Adipose tissue (tissue), 3 donors: Measurements from ENCODE around the gene RAB36. TPM values are rescaled to one million over a fixed set of nuclear protein-coding genes. Genes with fewer than 3 reads are reported as not detected.

ENCODE experiments used
- H3K27ac ChIP-seq: one replicate; pipeline ENCODE4 v1.5.1; 2013; ENCODE audit warnings: low read depth, low read length
- WGBS, 3 donors: extraction: QIAGEN DNeasy Blood & Tissue Kit; methylation state at CpG; one replicate each; pipeline ENCODE4 v1.1.7; 2013; 5-methylcytosine and 5-hydroxymethylcytosine counted together
- polyA plus RNA-seq, 3 donors: library from polyadenylated mRNA; stranded (reverse); fragments of 200-250 nt; gene quantifications; one replicate each; pipeline ENCODE4 v1.2.3, GENCODE V29; 2013
- donor health status: healthy with polysubstance abuse.
- donor health status: Bipolar disorder and iron deficiency.
- donor health status: healthy.

The RAB36 gene, protein sequence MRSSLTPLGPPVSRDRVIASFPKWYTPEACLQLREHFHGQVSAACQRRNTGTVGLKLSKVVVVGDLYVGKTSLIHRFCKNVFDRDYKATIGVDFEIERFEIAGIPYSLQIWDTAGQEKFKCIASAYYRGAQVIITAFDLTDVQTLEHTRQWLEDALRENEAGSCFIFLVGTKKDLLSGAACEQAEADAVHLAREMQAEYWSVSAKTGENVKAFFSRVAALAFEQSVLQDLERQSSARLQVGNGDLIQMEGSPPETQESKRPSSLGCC
- 1 to 10 TPM; 1.0 to 1.6 (median 1.4) TPM for polyA plus RNA-seq

DNA sequence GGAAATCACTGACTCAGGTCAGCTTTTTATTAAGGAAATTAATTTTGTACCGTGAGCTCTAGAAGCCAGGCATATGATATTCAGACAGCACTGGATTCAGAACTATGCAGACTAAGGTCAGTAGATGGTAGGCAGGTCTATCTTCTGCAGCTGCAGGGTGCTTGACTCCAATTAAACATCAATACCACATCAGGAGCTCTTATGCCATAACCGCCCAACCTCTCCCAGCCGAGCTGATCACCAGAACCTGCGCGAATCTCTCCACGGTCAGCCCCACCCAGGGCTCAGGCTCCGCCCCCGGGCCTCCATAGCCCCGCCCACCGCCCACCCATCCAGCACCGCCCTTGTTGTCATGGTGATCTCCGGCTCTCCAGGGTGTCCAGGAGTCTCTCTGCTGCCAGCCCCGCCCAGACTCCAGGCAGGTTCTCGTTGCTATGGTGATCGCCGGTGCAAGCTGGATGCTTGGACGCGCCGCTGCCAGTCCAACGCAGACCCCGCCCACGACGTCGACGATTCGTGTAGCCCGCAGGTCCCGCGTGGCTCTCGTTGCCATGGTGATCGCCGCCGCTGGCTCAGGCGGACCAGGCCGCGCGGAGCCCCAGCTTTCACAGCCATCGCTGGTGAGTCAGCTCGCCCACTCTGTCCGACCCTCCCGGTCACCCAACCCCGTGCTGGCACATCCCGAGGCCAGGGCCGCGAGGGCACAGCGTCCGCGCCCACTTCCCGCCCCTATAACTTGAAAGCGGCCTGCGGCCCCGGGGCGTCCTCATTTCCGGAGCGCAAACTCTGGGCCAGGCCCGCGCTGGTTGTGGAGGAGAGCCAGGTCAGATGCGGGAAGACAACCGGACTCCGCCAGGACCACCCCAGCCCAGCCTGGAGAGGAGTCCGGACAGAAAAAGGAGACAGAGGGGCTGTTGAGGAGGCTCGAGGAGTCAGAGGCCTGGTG, at the start of gene RAB36:
RAB36 (plus strand) TSS at position 546 of the 946 bp plus-strand sequence. CDS start 1,140 bp downstream, outside the sequence.
- no peak within 1 kb of the TSS for H3K27ac ChIP-seq
- WGBS, 3 donors, result 6 to 14% (median 7%) methylated on average over 62 of the region's 62 CpGs

DNA sequence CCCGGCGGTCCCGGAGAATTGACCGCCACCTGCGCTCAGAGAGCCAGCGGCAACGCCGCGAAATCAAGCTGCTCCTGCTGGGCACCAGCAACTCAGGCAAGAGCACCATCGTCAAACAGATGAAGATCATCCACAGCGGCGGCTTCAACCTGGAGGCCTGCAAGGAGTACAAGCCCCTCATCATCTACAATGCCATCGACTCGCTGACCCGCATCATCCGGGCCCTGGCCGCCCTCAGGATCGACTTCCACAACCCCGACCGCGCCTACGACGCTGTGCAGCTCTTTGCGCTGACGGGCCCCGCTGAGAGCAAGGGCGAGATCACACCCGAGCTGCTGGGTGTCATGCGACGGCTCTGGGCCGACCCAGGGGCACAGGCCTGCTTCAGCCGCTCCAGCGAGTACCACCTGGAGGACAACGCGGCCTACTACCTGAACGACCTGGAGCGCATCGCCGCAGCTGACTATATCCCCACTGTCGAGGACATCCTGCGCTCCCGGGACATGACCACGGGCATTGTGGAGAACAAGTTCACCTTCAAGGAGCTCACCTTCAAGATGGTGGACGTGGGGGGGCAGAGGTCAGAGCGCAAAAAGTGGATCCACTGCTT, 49.4 kb upstream of the RAB36 start:
- no peak overlapping the region for H3K27ac ChIP-seq
- WGBS, 3 donors, result 95 to 97% (median 96%) methylated on average over 45 of the region's 45 CpGs

DNA sequence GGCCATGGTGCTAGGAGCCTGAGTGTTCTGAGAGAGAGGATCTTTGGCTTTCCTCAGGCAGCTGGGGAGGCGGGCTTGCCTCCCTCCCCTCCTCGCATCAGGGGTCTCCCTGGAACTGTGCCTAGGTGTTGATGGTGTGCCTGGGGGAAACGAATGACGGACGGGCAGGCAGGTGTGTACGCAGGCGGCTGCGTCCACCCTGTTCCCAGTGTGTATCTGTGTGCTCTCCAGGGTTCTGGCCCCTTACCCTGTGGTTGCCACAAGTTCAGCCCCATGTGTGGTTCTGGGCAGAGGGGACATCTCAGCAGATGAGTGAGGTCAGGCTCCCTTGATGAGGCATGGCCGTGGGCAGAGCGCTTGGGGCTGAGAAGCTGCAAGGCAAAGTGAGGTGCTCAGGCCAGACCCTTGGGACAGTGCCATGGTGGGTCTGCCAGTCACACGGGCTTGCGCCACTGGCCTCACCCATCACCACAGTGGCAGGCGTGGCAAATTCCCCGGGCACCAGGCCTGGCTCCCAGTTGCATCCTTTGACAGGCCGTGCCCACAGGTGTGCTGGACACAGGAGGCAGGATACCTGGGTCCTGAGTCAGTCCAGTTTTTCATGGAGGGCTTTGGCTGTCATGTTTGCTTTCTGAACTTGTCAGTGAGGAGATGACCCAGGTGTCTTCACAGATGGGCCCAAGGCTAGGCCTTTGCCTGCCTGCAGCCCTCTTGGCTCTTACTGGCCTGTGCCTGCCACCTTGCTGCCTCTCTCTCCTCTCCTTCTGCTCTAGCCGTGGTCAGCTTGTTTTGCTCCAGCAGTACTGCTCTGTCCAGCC, 47.7 kb upstream of the RAB36 start:
- WGBS, 3 donors, result 88 to 94% (median 89%) methylated on average over 16 of the region's 16 CpGs
- H3K27ac ChIP-seq, result no peak overlapping the region

DNA sequence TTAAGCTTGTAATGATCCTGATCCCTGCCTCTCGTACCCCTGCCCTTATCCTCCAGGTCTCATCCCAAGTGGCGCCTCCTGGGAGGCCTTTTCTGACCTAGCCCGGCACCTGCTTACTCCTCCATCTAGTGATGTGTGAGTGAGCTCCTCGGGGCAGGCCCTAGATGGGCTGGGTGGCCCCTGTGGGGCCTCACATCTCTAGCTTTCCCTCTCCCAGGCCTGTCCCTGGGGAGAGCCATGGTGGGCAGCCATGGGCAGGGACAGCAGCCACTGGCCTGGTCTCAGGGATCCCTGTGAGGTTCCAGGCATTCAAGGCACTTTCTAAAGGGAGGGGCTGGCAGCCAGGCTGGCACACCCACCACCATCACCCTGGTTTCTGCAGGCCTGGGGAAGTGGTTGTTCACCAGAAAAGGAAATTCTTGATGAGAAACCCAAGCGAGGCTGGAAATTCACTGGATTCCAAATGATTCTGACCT, 47.0 kb upstream of the RAB36 start:
- H3K27ac ChIP-seq, result no peak overlapping the region
- 63 to 81% (median 73%) methylated on average over 5 of the region's 5 CpGs for WGBS, 3 donors

DNA sequence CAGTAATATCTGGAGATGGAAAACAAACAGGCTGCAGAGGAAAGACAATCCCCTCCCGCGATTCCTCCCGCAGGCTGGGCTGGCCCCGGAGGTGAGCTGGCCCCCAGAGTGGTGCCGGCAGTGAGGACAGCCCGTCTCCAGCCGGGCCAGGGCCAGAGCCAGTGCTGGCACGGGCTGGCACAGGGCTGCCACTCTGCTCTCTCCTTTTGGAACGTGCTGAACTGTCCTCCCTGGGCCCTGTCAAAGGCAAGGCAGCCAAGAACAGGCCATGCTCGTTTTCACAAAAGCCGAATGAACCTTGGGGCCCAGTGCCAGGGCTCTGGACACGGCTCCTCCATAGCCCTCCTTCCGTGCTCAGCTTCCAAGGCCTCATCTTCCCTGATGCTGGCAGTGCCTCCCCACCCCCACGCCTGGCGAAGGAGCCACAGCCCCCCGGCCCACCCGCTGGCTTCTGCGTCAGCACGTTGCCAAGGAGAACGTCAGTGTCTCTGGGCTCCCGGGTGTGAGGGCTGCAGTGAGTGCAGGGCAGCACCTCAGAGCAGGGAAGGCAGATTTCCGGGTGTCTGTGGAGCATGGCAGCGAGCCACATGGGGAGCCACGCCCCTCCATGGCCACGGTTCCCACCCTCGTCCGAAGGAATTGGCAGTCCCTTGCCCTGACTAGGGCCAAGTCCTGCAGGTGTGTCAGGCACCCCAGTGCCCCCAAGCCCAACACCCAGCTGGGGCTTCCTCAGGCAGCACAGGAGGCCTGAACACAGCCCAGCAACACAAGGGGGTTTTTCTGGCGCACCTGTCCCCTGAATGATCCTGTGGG, 46.4 kb upstream of the RAB36 start:
- H3K27ac ChIP-seq, result no peak overlapping the region
- WGBS, 3 donors, result 37 to 61% (median 51%) methylated on average over 28 of the region's 28 CpGs

DNA sequence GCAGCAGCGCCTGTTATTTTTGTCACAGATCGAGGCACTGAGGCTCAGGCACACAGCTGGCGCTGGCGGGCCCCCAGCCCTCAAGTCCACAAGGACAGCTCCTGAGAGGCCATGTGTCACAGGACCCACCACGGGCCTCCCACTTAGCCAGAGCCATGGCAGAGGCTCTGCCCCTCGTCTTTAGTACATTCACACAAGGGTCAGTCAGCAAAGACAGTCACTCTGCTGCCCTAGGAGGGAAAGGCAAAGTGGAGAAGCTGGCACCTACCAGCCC, 45.8 kb upstream of the RAB36 start:
- 82 to 87% (median 87%) methylated on average over 6 of the region's 6 CpGs for WGBS, 3 donors

DNA sequence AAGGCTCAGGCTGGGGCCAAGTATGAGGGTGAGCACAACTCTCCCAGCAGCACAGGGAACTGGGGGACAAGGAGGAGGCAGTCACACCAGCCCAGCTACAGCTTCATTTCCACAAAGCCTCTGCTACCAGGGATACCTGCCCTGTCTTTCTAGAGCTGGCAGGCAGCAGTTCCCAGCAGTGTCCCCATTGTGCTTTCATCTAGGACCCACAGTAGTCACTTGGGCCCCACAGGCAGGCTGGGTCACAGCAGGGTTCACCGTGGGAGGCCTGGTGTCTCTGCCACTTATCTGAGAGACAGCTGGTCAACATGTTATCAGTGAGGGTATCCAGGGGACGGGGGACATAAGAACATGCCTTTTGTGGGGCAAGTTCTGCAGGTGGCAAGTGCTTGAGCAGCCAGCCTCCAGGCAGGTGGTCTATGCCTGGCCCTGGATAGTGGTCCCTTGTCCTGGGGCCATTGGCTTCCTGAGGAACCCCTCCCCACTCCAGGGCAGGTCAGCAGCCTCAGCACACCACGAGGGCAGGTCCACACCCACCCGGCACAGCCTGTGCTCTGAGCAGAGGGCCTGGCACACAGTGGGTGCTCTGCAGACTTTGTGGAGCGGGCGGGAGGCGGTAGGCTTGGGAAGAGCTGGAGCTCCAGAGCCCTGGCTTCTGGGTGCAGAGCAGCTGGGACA, 45.0 kb upstream of the RAB36 start:
- 85 to 92% (median 89%) methylated on average over 7 of the region's 7 CpGs for WGBS, 3 donors
- H3K27ac ChIP-seq, result no peak overlapping the region

More for the DNA sequence above, 45.8 kb upstream of the RAB36 start:
- no peak overlapping the region for H3K27ac ChIP-seq

DNA sequence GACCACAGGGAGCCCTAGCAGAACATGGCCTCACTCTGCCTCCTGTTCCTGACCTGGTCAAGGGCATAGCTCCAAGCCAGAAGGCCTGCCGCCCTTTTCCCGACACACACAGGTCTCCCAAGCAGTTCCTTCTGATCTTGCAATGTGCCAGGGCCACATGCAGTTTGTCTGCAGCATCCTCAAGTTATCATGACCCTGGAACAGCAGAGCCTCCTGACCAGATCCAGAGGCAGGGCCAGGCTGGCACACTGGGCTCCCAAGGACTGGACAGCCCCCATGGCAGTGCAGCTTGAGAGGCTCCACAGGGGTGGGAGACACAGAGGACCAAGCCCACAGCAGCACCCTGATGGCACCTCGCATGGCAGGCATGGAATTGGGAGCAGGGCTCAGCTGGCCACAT, 43.8 kb upstream of the RAB36 start:
- 79 to 96% (median 92%) methylated on average over 3 of the region's 3 CpGs for WGBS, 3 donors
- no peak overlapping the region for H3K27ac ChIP-seq

DNA sequence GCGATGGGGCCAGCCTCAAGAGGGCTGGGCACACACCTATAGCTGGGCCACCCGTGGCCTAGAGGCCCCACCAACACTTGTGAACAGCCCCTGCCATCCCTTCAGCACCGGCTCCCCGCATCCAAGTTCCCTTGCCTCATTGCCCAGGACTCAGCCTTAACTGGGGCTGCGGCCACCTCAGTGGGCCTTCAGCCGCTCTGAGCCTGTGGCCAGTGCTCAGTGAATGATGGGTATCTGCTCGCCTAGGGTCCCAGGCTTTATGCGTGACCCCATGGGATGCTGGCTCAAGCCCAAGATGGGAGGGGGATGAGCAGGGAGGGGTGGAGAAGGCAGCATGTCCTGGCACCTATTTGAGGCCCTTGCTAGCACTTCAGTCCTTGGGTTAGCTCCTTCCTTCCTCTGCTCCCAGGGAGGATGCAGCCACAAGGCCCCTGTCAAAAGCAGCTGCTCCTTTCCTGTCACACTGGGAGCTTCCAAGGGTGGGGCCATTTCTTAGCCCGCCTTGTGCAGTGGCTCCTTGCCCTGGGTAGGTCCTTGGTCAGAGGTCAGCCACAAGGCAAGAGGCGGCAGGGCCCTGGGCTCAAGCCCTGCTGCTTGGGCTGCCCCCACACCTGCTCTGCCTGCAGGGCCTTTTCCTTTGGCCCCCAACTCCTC, 43.1 kb upstream of the RAB36 start:
- WGBS, 3 donors, result 91 to 94% (median 93%) methylated on average over 10 of the region's 10 CpGs
- no peak overlapping the region for H3K27ac ChIP-seq

DNA sequence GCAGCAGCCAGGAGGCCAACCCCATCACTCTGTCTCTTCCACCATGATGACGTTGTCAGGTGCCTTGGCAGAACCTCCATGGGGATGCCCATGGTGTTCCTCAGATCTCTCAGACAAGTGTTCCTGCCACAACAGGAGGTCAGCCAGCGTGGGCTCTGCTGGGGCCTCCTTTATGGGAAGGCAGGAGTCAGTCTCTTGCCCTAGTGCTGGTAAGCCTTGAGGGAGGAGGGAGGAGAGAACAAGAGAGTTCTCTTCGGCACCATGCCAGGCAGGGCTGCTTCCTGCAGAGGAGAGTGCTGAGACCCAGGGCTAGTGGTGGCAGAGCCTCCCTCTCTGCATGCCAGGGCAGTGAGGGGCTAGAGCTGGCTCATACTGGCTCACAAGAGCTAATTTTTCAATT, 42.5 kb upstream of the RAB36 start:
- WGBS, 3 donors, result 74 to 86% (median 77%) methylated on average over 3 of the region's 3 CpGs
- H3K27ac ChIP-seq, result no peak overlapping the region

DNA sequence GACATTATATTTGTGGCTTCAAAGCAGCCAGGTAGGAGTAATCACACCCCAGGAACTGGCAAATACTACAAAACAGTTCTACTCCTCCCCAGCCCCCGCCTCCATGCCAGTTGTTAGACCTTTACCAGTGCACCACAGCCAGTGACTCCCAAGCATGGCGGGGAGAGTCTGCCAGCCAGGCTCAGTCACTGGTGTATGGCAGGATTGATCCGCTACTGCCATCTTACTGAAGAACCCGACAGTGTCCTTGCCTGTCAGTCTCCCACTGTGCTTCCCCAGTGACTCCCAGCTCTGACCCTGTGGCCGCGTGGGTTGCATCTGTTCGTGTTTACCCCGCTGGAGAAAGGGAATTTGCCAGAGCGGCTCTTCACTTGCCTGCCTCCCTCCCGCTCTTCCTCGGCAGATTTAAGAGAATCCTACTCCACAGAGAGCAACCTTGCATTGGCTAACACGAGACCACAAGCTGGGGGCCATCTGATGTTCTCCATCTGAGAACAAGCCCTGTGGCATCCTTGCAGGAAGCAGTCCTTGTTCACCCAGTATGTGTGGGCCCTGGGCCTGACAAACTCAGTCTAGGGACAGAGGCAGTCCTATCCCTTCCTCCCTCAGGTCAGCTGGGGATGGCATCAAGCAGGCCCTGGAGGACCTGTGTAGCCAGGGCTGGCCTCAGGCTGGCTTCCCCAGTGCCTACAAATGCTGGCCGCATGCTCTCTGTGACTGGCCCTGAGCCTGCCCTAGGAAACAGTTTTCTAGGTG, 41.9 kb upstream of the RAB36 start:
- H3K27ac ChIP-seq, result no peak overlapping the region
- 83 to 93% (median 91%) methylated on average over 13 of the region's 13 CpGs for whole genome bisulfite sequencing, 3 donors

DNA sequence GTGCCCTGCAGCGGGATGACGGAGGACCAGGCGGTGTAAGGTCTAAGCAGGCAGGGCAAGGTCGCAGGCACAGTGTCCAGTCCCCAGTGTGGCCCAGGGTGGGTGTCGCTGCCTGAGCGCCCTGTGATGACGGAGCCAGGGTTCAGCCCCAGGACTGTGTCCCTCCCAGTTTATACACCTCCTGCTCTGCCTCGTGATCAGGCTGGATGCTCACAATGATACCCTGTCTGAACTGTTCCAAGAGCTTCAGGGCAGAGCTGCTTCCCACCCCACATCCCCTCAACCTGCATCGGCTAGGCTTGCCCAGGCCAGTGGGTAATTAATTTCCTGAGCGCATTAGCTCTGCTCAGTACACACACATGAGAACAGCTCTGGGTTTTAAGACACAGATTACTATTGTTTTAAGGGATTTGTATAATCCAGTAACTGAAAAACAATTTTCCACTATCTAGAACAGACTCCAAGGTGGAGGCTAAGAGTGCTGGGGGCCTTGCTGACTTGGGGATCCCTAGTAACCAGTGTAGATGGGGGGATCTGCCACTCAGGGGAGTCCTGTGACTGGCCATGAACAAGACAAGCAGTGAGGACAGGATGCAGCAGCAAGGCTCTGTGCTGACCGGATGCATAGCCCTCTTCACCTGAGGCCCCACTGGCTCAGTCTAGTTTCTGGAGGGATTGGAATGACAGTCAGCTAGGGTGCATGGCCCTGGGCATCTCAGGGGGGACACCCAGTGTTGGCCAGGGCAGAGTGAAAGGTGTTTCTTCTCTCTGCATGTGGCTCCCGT, 40.9 kb upstream of the RAB36 start:
- no peak overlapping the region for H3K27ac ChIP-seq
- WGBS, 3 donors, result 83 to 94% (median 84%) methylated on average over 12 of the region's 12 CpGs

DNA sequence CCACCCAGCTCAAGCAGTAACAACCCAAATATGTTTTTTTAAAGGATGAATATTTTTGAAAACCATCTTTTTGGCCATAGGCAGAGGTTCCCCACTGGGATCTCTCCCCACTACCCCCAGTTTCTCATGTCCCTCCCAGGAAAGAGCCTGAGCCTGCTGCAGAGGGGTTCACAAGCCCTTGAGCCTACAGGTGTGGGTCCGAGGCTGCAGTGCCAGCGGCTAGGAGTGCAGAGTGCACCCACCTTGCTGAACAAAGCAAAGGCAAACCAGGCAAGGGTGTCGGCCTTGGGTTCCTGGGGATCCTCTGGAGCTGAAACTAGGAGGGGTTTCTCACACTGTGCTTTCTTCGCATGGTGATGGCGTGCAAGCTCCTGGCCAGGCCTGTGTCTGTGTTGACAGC, 40.0 kb upstream of the RAB36 start:
- 94 to 97% (median 97%) methylated on average over 5 of the region's 5 CpGs for WGBS, 3 donors
- no peak overlapping the region for H3K27ac ChIP-seq

DNA sequence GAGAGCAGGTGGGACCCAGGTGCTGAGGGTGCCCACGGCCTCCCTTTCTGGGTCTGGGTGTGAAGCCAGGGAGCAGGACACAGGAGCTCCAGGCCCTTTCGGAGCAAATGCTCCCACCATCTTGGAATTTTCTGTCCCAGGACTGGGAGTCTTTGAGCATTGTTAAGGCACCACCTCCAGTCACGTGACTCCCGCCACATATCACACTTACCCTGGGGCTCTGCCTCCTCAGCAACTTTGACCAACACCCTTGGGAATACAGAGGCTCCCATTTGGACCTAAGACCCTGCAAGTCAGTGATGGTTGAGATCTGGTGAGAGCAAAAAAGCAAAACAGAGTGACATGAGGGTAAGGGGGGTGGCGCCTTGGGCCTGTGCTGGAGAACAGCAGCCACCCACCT, 39.4 kb upstream of the RAB36 start:
- no peak overlapping the region for H3K27ac ChIP-seq
- 91 to 98% (median 94%) methylated on average over 5 of the region's 5 CpGs for WGBS, 3 donors

DNA sequence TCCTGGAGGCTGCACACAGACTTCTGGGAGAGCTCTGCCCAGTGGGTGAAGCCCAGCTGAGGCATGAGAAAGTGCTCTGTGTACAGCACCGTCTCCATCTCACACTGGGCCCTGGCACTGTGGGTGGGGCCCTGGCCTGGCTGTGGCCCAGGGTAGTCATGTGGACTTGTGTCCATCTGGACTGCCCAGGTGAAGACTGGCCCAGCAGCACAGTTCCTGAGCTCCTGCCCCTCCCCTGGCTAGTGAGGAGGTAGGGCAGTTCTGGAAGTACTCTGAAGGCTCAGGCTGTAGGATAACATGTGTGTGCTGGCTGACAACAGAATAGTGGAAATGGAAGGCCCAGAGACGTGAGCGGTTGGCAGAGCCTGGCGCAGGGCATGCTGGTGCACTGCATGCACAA, 38.9 kb upstream of the RAB36 start:
- no peak overlapping the region for H3K27ac ChIP-seq
- 85 to 96% (median 96%) methylated on average over 4 of the region's 4 CpGs for WGBS, 3 donors
